GM10248 (cell line): Measurements from ENCODE around the gene TET3.
A peak's percentile ranks its signal among the peaks of the same experiment; 100 is the strongest.

Source experiments
- CTCF ChIA-PET: fragments of 300-600 bp; sonication (Branson Sonifier 250); formaldehyde crosslinking; extraction: SDS; loops from one replicate; lab custom pipeline; 2021; ENCODE audit warnings: antibody characterized with exemption; lab: Yijun Ruan, JAX
- POLR2A ChIA-PET: fragments of 350-650 bp; sonication (Branson Sonifier 250); formaldehyde crosslinking; extraction: SDS; loops from one replicate; lab custom pipeline; 2020; ENCODE audit warnings: antibody characterized with exemption; lab: Yijun Ruan, JAX
- DNase-seq: peaks from one replicate; pipeline ENCODE4 v3.0.0; 2012; ENCODE audit errors: extremely low spot score
- TF ChIP-seq, protein P1 (sequence below): IDR thresholded peaks from 2 replicates; pipeline ENCODE4 v1.5.1; 2012; ENCODE audit warnings: mild to moderate bottlenecking, low read depth; ENCODE audit errors: extremely low read depth, missing control alignments, control extremely low read depth

Gene TET3

DNA sequence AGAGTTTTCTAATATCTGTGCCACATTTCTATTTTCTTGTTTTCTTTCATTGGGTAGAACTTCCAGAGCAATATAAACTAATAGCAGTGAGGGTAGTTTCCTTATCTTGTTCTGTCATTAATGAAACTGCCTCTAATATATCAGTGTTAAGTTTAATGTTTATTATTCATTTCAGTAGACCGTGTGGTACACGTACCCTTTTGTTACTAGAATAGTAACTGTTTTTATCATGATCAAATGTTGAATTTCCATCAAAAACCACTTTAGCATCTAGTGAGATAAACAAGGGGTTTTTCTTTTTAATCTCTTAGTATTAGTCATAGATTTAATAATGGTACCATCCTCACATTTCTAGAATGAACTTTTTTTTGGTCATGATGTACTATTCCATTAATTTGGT, 42.0 kb upstream of the TET3 start:
- DNase-seq, result no peak
- CTCF ChIA-PET, result no interaction called here
- POLR2A ChIA-PET, result no interaction called here
- TF ChIP-seq, protein P1, sequence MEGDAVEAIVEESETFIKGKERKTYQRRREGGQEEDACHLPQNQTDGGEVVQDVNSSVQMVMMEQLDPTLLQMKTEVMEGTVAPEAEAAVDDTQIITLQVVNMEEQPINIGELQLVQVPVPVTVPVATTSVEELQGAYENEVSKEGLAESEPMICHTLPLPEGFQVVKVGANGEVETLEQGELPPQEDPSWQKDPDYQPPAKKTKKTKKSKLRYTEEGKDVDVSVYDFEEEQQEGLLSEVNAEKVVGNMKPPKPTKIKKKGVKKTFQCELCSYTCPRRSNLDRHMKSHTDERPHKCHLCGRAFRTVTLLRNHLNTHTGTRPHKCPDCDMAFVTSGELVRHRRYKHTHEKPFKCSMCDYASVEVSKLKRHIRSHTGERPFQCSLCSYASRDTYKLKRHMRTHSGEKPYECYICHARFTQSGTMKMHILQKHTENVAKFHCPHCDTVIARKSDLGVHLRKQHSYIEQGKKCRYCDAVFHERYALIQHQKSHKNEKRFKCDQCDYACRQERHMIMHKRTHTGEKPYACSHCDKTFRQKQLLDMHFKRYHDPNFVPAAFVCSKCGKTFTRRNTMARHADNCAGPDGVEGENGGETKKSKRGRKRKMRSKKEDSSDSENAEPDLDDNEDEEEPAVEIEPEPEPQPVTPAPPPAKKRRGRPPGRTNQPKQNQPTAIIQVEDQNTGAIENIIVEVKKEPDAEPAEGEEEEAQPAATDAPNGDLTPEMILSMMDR, result no peak

DNA sequence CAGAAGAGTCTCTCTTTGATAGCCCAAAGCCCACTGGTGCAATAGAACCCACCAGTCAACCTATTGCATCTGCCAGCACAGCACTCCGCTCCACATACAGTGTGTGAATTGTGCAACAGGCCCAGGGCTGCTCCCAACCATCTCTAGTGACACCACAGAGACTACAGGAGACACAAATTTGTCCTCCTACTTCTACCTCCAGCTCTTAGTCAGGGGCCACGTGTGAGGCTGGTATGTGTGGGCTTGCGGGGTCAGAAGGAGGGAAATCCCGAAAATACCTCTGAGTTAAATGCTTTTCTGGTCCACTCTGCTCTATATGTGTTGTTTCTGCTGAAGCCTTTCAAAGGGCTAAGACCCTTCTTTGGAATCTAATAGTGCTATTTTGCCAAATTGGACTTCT, 40.0 kb upstream of the TET3 start:
- ChIA-PET POLR2A (no interaction called here), CTCF (interaction anchor here (1.0 to 2.1 kb wide), 7 partner anchors 10 to 176 kb away, joined by 3 to 7 read pairs (median 4); partner anchors contain the start of gene STAMBP)
- DNase-seq, result peak; percentile 42
- TF ChIP-seq, protein P1, result no peak

DNA sequence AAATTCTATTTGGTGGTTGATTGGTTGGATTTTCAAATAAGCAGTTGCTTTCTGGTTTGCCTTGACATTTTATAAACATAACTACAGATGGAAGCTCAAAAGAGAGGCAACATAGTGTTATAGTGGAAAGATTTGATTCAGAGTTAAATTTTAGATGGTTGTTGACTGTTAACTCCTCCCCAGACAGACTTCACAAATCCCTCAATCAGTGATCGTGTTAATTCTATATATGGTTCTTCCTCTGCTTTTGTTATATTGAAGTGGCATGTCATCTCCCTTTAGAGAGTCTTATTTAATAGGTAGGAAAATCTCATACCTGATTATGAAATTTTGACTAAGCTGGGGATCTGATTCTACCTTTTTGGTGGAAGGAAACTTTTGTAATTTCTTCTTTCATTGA, 38.5 kb upstream of the TET3 start:
- TF ChIP-seq, protein P1, result no peak
- POLR2A ChIA-PET, result no interaction called here
- DNase-seq, result no peak
- CTCF ChIA-PET, result interaction anchor here (0.8 to 1.4 kb wide), 3 partner anchors 11 to 41 kb away, joined by 3 read pairs; no protein-coding TSS in a partner anchor

DNA sequence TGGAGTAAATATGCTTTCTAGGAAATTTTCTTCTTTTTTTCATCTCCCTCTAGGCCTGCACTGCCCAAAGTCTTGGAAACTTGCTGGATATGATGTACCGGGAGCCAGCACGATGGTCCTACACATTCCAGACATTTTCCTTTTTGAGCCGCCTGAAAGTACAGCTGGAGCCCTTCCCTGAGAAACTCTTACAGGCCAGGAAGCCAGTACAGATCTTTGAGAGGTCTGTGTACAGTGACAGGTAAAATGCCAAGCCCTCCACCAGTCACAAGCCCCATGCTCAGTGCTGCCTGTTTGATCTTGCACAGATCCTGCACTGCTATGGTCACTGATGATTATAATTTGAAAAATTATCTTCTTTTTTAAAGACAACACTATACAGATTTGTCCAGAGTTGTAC, 38.0 kb upstream of the TET3 start:
- DNase-seq, result no peak
- ChIA-PET POLR2A (no interaction called here), CTCF (interaction anchor here (0.8 to 0.9 kb wide), 2 partner anchors 11 to 41 kb away, joined by 3 read pairs; no protein-coding TSS in a partner anchor)
- TF ChIP-seq, protein P1, result no peak

DNA sequence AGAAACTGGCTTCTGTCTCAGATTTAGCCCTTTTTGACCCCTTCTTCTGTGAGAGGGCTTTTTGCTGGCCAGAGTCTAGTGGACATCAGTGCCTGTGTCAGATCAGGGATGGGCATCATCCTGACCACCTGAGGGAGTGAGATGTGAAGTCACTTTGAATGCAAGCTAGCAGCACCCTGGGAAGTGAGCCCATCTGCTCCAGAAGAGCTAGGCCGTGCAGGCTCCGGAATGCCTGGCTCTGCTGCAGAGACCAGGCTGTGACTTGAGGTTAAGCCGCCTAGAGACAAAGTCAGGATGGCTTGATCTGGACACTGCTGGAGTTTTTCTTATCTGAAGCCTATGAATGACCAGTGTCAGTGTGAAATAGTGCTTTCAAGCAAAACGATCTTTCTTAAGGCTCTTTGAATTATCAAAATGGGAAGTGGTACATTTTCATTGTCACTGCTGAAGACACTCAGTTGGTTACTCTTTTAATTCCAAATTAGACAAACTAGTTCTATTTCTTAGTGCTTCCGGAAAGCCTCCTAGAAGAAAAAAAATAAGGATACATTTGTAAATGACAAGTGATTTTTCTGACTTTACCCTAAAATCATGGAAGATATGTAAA, 37.2 kb upstream of the TET3 start:
- TF ChIP-seq, protein P1, result no peak
- POLR2A ChIA-PET, result no interaction called here
- DNase-seq, result no peak
- CTCF ChIA-PET, result interaction anchor here (0.9 to 1.1 kb wide), 2 partner anchors 18 to 26 kb away, joined by 3 read pairs; no protein-coding TSS in a partner anchor

DNA sequence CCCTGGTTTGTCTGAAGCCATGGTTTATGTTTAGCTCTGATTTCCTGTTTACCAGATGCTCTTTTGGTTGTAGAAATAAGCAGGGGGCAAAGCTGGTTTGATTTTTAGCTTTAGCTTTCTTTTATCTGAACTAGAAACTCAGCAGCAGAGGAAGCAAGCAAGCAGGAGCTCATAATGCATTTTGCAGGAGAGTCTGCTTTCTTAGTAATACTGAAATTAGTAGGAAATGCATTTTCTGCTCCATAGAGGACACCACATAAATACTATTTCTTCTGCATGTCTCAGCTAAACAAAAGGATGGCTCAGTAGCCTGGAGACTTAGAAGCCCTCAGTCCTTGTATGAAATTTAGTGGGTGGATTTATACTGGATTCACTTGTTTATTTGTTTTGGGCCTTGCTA, 34.9 kb upstream of the TET3 start:
- TF ChIP-seq, protein P1, result no peak
- DNase-seq, result no peak
- CTCF ChIA-PET, result interaction anchor here (0.7 to 2.4 kb wide), 7 partner anchors 11 to 207 kb away, joined by 3 to 9 read pairs (median 3); no protein-coding TSS in a partner anchor
- POLR2A ChIA-PET, result no interaction called here
